Memory B cell (primary cell): ENCODE data around the gene TEX101.

Source experiments
- ATAC-seq: fragments of 150-1000 bp; cut with Tn5 transposase; 2 replicates; pipeline ENCODE4 v1.10.0; 2021; ENCODE audit warnings: low read depth, mild to moderate bottlenecking, moderate library complexity
- DNase-seq, 2 donors: peaks; one replicate each; pipeline ENCODE4 v3.0.0; 2022; ENCODE audit warnings: low spot score in 2 of 2
- H3K27ac Mint-ChIP-seq: one replicate; pipeline ENCODE4 v1.8.0; 2022; ENCODE audit warnings: mild to moderate bottlenecking, moderate library complexity, mixed read lengths
- H3K27me3 Mint-ChIP-seq: one replicate; pipeline ENCODE4 v1.8.0; 2022; ENCODE audit warnings: mixed read lengths
- H3K36me3 Mint-ChIP-seq: one replicate; pipeline ENCODE4 v1.8.0; 2022; ENCODE audit warnings: mild to moderate bottlenecking, mixed read lengths
- H3K4me1 Mint-ChIP-seq: one replicate; pipeline ENCODE4 v1.8.0; 2022; ENCODE audit warnings: mixed read lengths
- H3K4me3 Mint-ChIP-seq: one replicate; pipeline ENCODE4 v1.8.0; 2022; ENCODE audit warnings: mild to moderate bottlenecking, moderate library complexity, mixed read lengths
- H3K9me3 Mint-ChIP-seq: one replicate; pipeline ENCODE4 v1.8.0; 2022; ENCODE audit warnings: mixed read lengths

Gene TEX101

GRCh38 chr19:43446746-43447489 is 32.2 kb downstream of the TEX101 start:
- H3K27me3 Mint-ChIP-seq = no peaks in the 10 kb centered on the region
- H3K9me3 Mint-ChIP-seq = no peaks in the 10 kb centered on the region
- no peak overlapping the region for H3K27ac Mint-ChIP-seq
- peaks cover 7% of the 10 kb centered on the region for H3K4me1 Mint-ChIP-seq
- H3K36me3 Mint-ChIP-seq = no peaks in the 10 kb centered on the region
- DNase-seq (peak; percentile 70 to 78), ATAC-seq (peak; percentile 93)
- H3K4me3 Mint-ChIP-seq = no peak overlapping the region

- Mint-ChIP-seq H3K4me3 (no peak overlapping the region), H3K36me3 (peaks cover 2% of the 10 kb centered on the region), H3K27ac (no peak overlapping the region), H3K9me3 (peaks cover 4% of the 10 kb centered on the region), H3K27me3 (no peaks in the 10 kb centered on the region), H3K4me1 (peaks cover 7% of the 10 kb centered on the region)
- no peak for DNase-seq
- ATAC-seq = no peak
Observed at GRCh38 chr19:43447655-43448054, 33.0 kb downstream of the TEX101 start.

- DNase-seq = no peak
- H3K4me3 Mint-ChIP-seq = no peak overlapping the region
- peaks cover 5% of the 10 kb centered on the region for H3K4me1 Mint-ChIP-seq
- H3K27me3 Mint-ChIP-seq = no peaks in the 10 kb centered on the region
- no peak for ATAC-seq
- no peak overlapping the region for H3K27ac Mint-ChIP-seq
- H3K9me3 Mint-ChIP-seq = peaks cover 5% of the 10 kb centered on the region
- peaks cover 3% of the 10 kb centered on the region for H3K36me3 Mint-ChIP-seq
Observed at GRCh38 chr19:43450545-43450997, 35.9 kb downstream of the TEX101 start.

- no peaks in the 10 kb centered on the region for H3K27me3 Mint-ChIP-seq
- peaks cover 3% of the 10 kb centered on the region for H3K36me3 Mint-ChIP-seq
- no peak overlapping the region for H3K27ac Mint-ChIP-seq
- no peak for DNase-seq
- no peak overlapping the region for H3K4me3 Mint-ChIP-seq
- H3K4me1 Mint-ChIP-seq = peaks cover 6% of the 10 kb centered on the region
- ATAC-seq = no peak
- H3K9me3 Mint-ChIP-seq = peaks cover 5% of the 10 kb centered on the region
Observed at GRCh38 chr19:43452582-43452981, 37.9 kb downstream of the TEX101 start.

GRCh38 chr19:43454031-43454430 is 39.3 kb downstream of the TEX101 start:
- H3K4me3 Mint-ChIP-seq = no peak overlapping the region
- H3K4me1 Mint-ChIP-seq = peaks cover 6% of the 10 kb centered on the region
- no peak for ATAC-seq
- H3K27ac Mint-ChIP-seq = no peak overlapping the region
- H3K27me3 Mint-ChIP-seq = no peaks in the 10 kb centered on the region
- H3K36me3 Mint-ChIP-seq = peaks cover 3% of the 10 kb centered on the region
- no peak for DNase-seq
- H3K9me3 Mint-ChIP-seq = peaks cover 5% of the 10 kb centered on the region

- peaks cover 3% of the 10 kb centered on the region for H3K36me3 Mint-ChIP-seq
- H3K4me3 Mint-ChIP-seq = no peak overlapping the region
- H3K4me1 Mint-ChIP-seq = peaks cover 6% of the 10 kb centered on the region
- ATAC-seq (no peak), DNase-seq (no peak)
- H3K27me3 Mint-ChIP-seq = no peaks in the 10 kb centered on the region
- no peak overlapping the region for H3K27ac Mint-ChIP-seq
- H3K9me3 Mint-ChIP-seq = peaks cover 5% of the 10 kb centered on the region
Observed at GRCh38 chr19:43455321-43456113, 40.8 kb downstream of the TEX101 start.

- H3K27me3 Mint-ChIP-seq = no peaks in the 10 kb centered on the region
- ATAC-seq (no peak), DNase-seq (no peak)
- no peak overlapping the region for H3K4me3 Mint-ChIP-seq
- peaks cover 4% of the 10 kb centered on the region for H3K4me1 Mint-ChIP-seq
- H3K36me3 Mint-ChIP-seq = no peaks in the 10 kb centered on the region
- no peaks in the 10 kb centered on the region for H3K9me3 Mint-ChIP-seq
- no peak overlapping the region for H3K27ac Mint-ChIP-seq
Observed at GRCh38 chr19:43457809-43458208, 43.1 kb downstream of the TEX101 start.

- Mint-ChIP-seq H3K36me3 (no peaks in the 10 kb centered on the region), H3K9me3 (no peaks in the 10 kb centered on the region), H3K27me3 (peaks cover 1% of the 10 kb centered on the region), H3K4me1 (peaks cover 14% of the 10 kb centered on the region), H3K27ac (peak overlapping the region; percentile 7), H3K4me3 (no peak overlapping the region)
- no peak for ATAC-seq
- no peak for DNase-seq
Observed at GRCh38 chr19:43460362-43461016, 45.8 kb downstream of the TEX101 start.

GRCh38 chr19:43461303-43461702 is 46.6 kb downstream of the TEX101 start:
- H3K4me3 Mint-ChIP-seq = no peak overlapping the region
- ATAC-seq (no peak), DNase-seq (no peak)
- no peaks in the 10 kb centered on the region for H3K9me3 Mint-ChIP-seq
- no peaks in the 10 kb centered on the region for H3K36me3 Mint-ChIP-seq
- H3K27me3 Mint-ChIP-seq = peaks cover 5% of the 10 kb centered on the region
- H3K27ac Mint-ChIP-seq = peak overlapping the region; percentile 7
- peaks cover 10% of the 10 kb centered on the region for H3K4me1 Mint-ChIP-seq

- Mint-ChIP-seq H3K27me3 (peaks cover 5% of the 10 kb centered on the region), H3K9me3 (no peaks in the 10 kb centered on the region), H3K4me3 (no peak overlapping the region), H3K27ac (no peak overlapping the region), H3K4me1 (peaks cover 10% of the 10 kb centered on the region), H3K36me3 (no peaks in the 10 kb centered on the region)
- no peak for DNase-seq
- no peak for ATAC-seq
Observed at GRCh38 chr19:43462383-43462782, 47.7 kb downstream of the TEX101 start.

- Mint-ChIP-seq H3K4me1 (peaks cover 10% of the 10 kb centered on the region), H3K27me3 (peaks cover 5% of the 10 kb centered on the region), H3K36me3 (no peaks in the 10 kb centered on the region), H3K27ac (peak overlapping the region; percentile 82), H3K9me3 (no peaks in the 10 kb centered on the region), H3K4me3 (peak overlapping the region; percentile 94)
- DNase-seq (no peak), ATAC-seq (no peak)
Observed at GRCh38 chr19:43462785-43463380, 48.2 kb downstream of the TEX101 start.

GRCh38 chr19:43463381-43464133 is 48.9 kb downstream of the TEX101 start:
- Mint-ChIP-seq H3K4me3 (peak overlapping the region; percentile 94), H3K9me3 (no peaks in the 10 kb centered on the region), H3K4me1 (peaks cover 10% of the 10 kb centered on the region), H3K27ac (peak overlapping the region; percentile 82), H3K27me3 (peaks cover 5% of the 10 kb centered on the region), H3K36me3 (no peaks in the 10 kb centered on the region)
- peak; percentile 88 for ATAC-seq
- DNase-seq = peak; percentile 96

GRCh38 chr19:43464134-43464775 is 49.6 kb downstream of the TEX101 start:
- Mint-ChIP-seq H3K4me1 (peaks cover 10% of the 10 kb centered on the region), H3K36me3 (no peaks in the 10 kb centered on the region), H3K27me3 (peaks cover 5% of the 10 kb centered on the region), H3K9me3 (no peaks in the 10 kb centered on the region), H3K27ac (peak overlapping the region; percentile 82), H3K4me3 (peak overlapping the region; percentile 94)
- peak; percentile 24 for ATAC-seq
- DNase-seq = no peak
